OCI-LY7 (cell line): ENCODE measurements around the gene KAT2B. TPM values are rescaled to one million over a fixed set of nuclear protein-coding genes. Genes with fewer than 3 reads are reported as not detected.

Source experiments
- BruUV-seq: library from RNA; stranded (reverse); fragments of 400-500 nt; replicated peaks from 2 replicates; lab custom pipeline; 2021; lab: Mats Ljungman, UMichigan
- CTCF ChIA-PET: fragments of 300-600 bp; sonication (Branson Sonifier 250); formaldehyde crosslinking; loops from one replicate; lab custom pipeline; 2022; ENCODE audit warnings: antibody characterized with exemption; ENCODE audit not compliant: unreplicated experiment; lab: Charles Lee
- POLR2A ChIA-PET: fragments of 300-600 bp; sonication (Branson Sonifier 250); formaldehyde crosslinking; loops from one replicate; lab custom pipeline; 2022; ENCODE audit warnings: antibody characterized with exemption; lab: Charles Lee
- DNase-seq: peaks from one replicate; pipeline ENCODE4 v3.0.0-alpha.2; 2015; ENCODE audit warnings: low spot score
- H2AFZ ChIP-seq: fragments of 200-600 bp; sonication (generic), shearing (Covaris generic); 2 replicates; pipeline ENCODE4 v1.6.1; 2014; ENCODE audit warnings: mild to moderate bottlenecking, antibody characterized with exemption, low read length, moderate library complexity
- H3K27ac ChIP-seq: fragments of 200-600 bp; sonication (generic); 2 replicates; pipeline ENCODE4 v1.5.1; 2014; ENCODE audit warnings: mixed run types, low read depth, mild to moderate bottlenecking, moderate library complexity, low read length, inconsistent platforms; ENCODE audit not compliant: poor library complexity, severe bottlenecking
- H3K36me3 ChIP-seq: fragments of 200-600 bp; sonication (generic); 2 replicates; pipeline ENCODE4 v1.6.1; 2014; ENCODE audit warnings: mild to moderate bottlenecking, antibody characterized with exemption, low read length, moderate library complexity, mixed read lengths; ENCODE audit not compliant: insufficient read depth
- H3K4me1 ChIP-seq: fragments of 200-600 bp; sonication (generic); 2 replicates; pipeline ENCODE4 v1.5.1; 2014; ENCODE audit warnings: mild to moderate bottlenecking, low read length; ENCODE audit not compliant: insufficient read depth, poor library complexity, severe bottlenecking
- H3K4me2 ChIP-seq: fragments of 200-600 bp; sonication (generic); 2 replicates; pipeline ENCODE4 v1.6.1; 2014; ENCODE audit warnings: mild to moderate bottlenecking, low read length
- H3K4me3 ChIP-seq: fragments of 200-600 bp; sonication (generic); 2 replicates; pipeline ENCODE4 v1.5.1; 2014; ENCODE audit warnings: mild to moderate bottlenecking, low read depth, low read length; ENCODE audit not compliant: poor library complexity, severe bottlenecking
- H3K79me2 ChIP-seq: fragments of 200-600 bp; sonication (generic); 2 replicates; pipeline ENCODE4 v1.6.1; 2016; ENCODE audit warnings: low read depth, mild to moderate bottlenecking, low read length, moderate library complexity, mixed read lengths; ENCODE audit not compliant: insufficient read depth
- H3K9me2 ChIP-seq: fragments of 200-600 bp; sonication (generic); 2 replicates; pipeline ENCODE4 v1.6.1; 2016; ENCODE audit warnings: mild to moderate bottlenecking, low read length, mixed read lengths; ENCODE audit not compliant: insufficient read depth
- H3K9me3 ChIP-seq: fragments of 200-600 bp; sonication (generic); 2 replicates; pipeline ENCODE4 v1.6.1; 2014; ENCODE audit warnings: mild to moderate bottlenecking, mixed run types, low read length, mixed read lengths
- H4K20me1 ChIP-seq: fragments of 200-600 bp; sonication (generic); 2 replicates; pipeline ENCODE4 v1.6.1; 2014; ENCODE audit warnings: mild to moderate bottlenecking, antibody characterized with exemption, low read length, moderate library complexity, mixed read lengths; ENCODE audit not compliant: insufficient read depth
- CTCF ChIP-seq: fragments of 200-600 bp; sonication (generic); conservative IDR thresholded peaks from 2 replicates; pipeline ENCODE4 v1.5.1; 2014; ENCODE audit warnings: mild to moderate bottlenecking, antibody characterized with exemption, low read length, moderate library complexity, mixed read lengths
- EZH2phosphoT487 ChIP-seq: fragments of 200-600 bp; sonication (generic); IDR thresholded peaks from 2 replicates; pipeline ENCODE4 v1.6.1; 2018; ENCODE audit warnings: low read depth, borderline replicate concordance, mild to moderate bottlenecking, mixed run types, antibody characterized with exemption, low read length, moderate library complexity, mixed read lengths
- intact Hi-C: fragments of 100-400 bp; cut with micrococcal nuclease; formaldehyde crosslinking; loops from one replicate; pipeline ENCODE4 v1.10.0; 2022; ENCODE audit not compliant: unreplicated experiment
- total RNA-seq, 2 experiments: library from RNA; depleted of rRNA in 1 of 2; stranded (reverse); fragments of >200 nt in 1 of 2; shearing (Covaris generic) in 1 of 2; gene quantifications; 2 replicates each; pipeline ENCODE4 v1.2.3, GENCODE V29; 2014 to 2022

Gene KAT2B
- total RNA-seq, 2 experiments from 2014 or later: 24.2 to 32.9 TPM

- Histone ChIP-seq H3K36me3 (peaks cover 33% of the 10 kb centered on the region), H3K4me1 (peaks cover 21% of the 10 kb centered on the region), H3K4me3 (no peak overlapping the region), H3K27ac (no peak overlapping the region), H3K79me2 (no peaks in the 10 kb centered on the region), H3K9me3 (no peaks in the 10 kb centered on the region), H2AFZ (no peak overlapping the region), H3K9me2 (no peaks in the 10 kb centered on the region), H4K20me1 (no peaks in the 10 kb centered on the region), H3K4me2 (no peak overlapping the region)
- intact Hi-C loops: no loop called here
- CTCF ChIA-PET: no interaction called here
- TF ChIP-seq EZH2phosphoT487 (no peak), CTCF (no peak)
- POLR2A ChIA-PET: interaction anchor here (0.6 to 0.7 kb wide), 3 partner anchors 41 to 158 kb away, joined by 4 to 8 read pairs (median 7); no protein-coding TSS in a partner anchor
- BruUV-seq: no TSS peak
- DNase-seq: no peak
Observed at GRCh38 chr3:20128358-20128757, 88.1 kb downstream of the KAT2B start.

- Histone ChIP-seq H3K4me2 (no peak overlapping the region), H3K79me2 (no peaks in the 10 kb centered on the region), H4K20me1 (no peaks in the 10 kb centered on the region), H3K9me2 (no peaks in the 10 kb centered on the region), H3K9me3 (no peaks in the 10 kb centered on the region), H3K27ac (no peak overlapping the region), H3K4me1 (peaks cover 21% of the 10 kb centered on the region), H3K36me3 (peaks cover 18% of the 10 kb centered on the region), H3K4me3 (no peak overlapping the region), H2AFZ (no peak overlapping the region)
- ChIA-PET POLR2A (interaction anchor here (0.6 kb wide), 1 partner anchor 40 kb away, joined by 3 read pairs; no protein-coding TSS in a partner anchor), CTCF (no interaction called here)
- BruUV-seq: no TSS peak
- TF ChIP-seq CTCF: 0 out of 2 replicates have a peak, but pooled peaks have one; percentile 16
- no peak for TF ChIP-seq EZH2phosphoT487
- DNase-seq: no peak
- intact Hi-C loops: no loop called here
Observed at GRCh38 chr3:20130106-20130505, 89.9 kb downstream of the KAT2B start.

- no peaks in the 10 kb centered on the region for H3K9me3 ChIP-seq
- peaks cover 14% of the 10 kb centered on the region for H3K36me3 ChIP-seq
- no peaks in the 10 kb centered on the region for H3K4me1 ChIP-seq
- BruUV-seq: no TSS peak
- H3K9me2 ChIP-seq: no peaks in the 10 kb centered on the region; the same call in 1 of the 2 replicates
- H3K27ac ChIP-seq: no peak overlapping the region
- no peaks in the 10 kb centered on the region for H4K20me1 ChIP-seq
- no peak overlapping the region for H3K4me2 ChIP-seq
- intact Hi-C loops: no loop called here
- no peaks in the 10 kb centered on the region for H3K79me2 ChIP-seq
- no peak for DNase-seq
- ChIA-PET CTCF (no interaction called here), POLR2A (interaction anchor here (0.7 to 1.3 kb wide), 4 partner anchors 10 to 688 kb away, joined by 3 to 5 read pairs (median 4); no protein-coding TSS in a partner anchor)
- H3K4me3 ChIP-seq: no peak overlapping the region
- H2AFZ ChIP-seq: no peak overlapping the region
- TF ChIP-seq CTCF (no peak), EZH2phosphoT487 (no peak)
Observed at GRCh38 chr3:20136231-20136630, 96.0 kb downstream of the KAT2B start.
